Glomerular visceral epithelial cell (primary cell): ENCODE data around the gene TNFRSF17.
A peak's percentile ranks its signal among the peaks of the same experiment; 100 is the strongest.
"Not testable (repeated sequence)": the region's sequence is repeated elsewhere in the genome, so short reads cannot be mapped to it uniquely, and the experiment has no call there.

Experiments used
- DNase-seq: peaks from one replicate; pipeline ENCODE4 v3.0.0-alpha.2; 2016; ENCODE audit errors: extremely low spot score

The TNFRSF17 gene

GRCh38 chr16:11964761-11965551 is at the start of gene TNFRSF17:
Gene TNFRSF17 (plus strand): TSS chr16:11965210. CDS start chr16:11965325, 115 bp downstream.
- DNase-seq = no peak

- peak; percentile 97 for DNase-seq
Observed at GRCh38 chr16:11915644-11916523, 49.1 kb upstream of the TNFRSF17 start, which contains the start of gene GSPT1. Gene GSPT1 (minus strand): TSS chr16:11915956. CDS start chr16:11915720, 236 bp downstream.

- no peak for DNase-seq
Observed at GRCh38 chr16:11916524-11917285, 48.3 kb upstream of the TNFRSF17 start.

- not testable (repeated sequence) for DNase-seq
Observed at GRCh38 chr16:11924046-11924445, 41.0 kb upstream of the TNFRSF17 start.

- DNase-seq = not testable (repeated sequence)
Observed at GRCh38 chr16:11927350-11927749, 37.7 kb upstream of the TNFRSF17 start.

DNA sequence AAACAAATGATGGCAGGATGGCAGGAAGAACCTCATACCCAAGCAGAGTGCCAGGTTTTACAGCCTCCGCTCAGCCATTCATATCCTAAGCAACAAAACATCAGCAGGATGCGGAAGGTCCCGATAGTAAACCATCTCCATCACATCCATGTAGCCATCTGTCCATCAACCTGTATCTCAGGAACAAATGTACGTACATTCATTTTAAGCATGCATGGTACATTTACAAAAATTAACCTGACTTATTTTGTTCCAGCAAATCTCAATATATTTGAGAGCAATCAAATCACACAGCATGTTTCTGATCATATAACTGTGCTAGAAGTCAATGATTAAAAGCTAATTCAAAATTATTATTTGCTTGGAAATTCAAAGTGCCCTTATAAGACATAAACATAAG is 23.1 kb upstream of the TNFRSF17 start, which contains the start of gene NPIPB2:
Gene NPIPB2 (minus strand): TSS at position 101 of the 400 bp plus-strand sequence. CDS start 0 bp downstream, at position 101.
- DNase-seq = not testable (repeated sequence)

DNA sequence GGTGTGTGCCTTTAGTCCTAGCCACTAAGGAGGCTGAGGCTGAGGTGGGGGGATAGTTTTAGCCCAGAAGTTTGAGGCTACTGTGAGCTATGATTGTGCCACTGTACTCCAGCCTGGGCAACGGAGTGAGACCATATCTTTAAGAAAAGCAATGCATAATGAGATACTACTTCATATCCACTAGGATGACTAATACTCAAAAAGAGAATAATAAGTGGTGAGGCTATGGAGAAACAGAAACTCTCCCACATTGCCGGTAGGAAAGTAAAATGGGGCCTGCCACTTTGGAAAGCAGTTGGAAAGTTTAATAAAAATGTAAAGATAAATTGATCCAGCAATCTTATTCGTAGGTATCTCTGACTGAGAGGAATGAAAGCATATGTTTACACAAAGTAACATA is 18.6 kb upstream of the TNFRSF17 start:
- DNase-seq = peak; percentile 14

DNA sequence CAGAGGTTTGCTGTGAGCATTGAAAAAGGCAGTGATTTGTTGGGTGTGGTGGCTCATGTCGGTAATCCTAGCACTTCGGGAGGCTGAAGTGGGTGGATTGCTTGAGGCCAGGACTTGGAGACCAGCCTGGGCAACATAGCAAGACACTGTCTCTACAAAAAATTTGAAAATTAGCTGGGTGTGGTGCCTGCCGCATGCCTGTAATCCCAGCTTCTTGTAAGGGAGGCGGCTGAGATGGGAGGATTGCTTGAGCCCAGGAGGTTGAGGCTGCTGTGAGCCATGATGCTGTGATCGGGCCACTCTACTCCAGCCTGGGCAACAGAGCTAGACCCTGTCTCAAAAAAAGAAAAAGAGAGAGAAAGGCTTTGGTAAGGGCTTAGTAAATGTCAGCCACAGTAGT is 16.2 kb upstream of the TNFRSF17 start:
- no peak for DNase-seq

- DNase-seq = peak; percentile 40
Observed at GRCh38 chr16:11949527-11949926, 15.5 kb upstream of the TNFRSF17 start.

GRCh38 chr16:11950388-11950787 is 14.6 kb upstream of the TNFRSF17 start:
- no peak for DNase-seq

DNA sequence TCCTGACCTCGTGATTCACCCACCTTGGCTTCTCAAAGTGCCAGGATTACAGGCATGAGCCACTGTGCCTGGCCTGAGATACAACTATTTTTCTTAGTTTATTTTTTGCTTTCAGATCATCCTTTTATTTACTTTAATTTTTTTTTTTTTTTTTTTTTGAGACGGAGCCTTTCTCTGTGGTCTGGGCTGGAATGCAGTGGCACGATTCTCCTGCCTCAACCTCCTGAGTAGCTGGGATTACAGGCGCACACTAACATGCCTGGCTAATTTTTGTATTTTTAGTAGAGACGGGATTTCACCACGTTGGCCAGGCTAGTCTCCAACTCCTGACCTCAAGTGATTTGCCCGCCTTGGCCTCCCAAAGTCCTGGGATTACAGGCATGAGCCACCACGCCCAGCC is 11.4 kb upstream of the TNFRSF17 start:
- peak; percentile 34 for DNase-seq

- DNase-seq = peak; percentile 76
Observed at GRCh38 chr16:11955713-11956123, 9.3 kb upstream of the TNFRSF17 start.

GRCh38 chr16:11956558-11956957 is 8.5 kb upstream of the TNFRSF17 start:
- DNase-seq = no peak

GRCh38 chr16:11957591-11958395 is 7.2 kb upstream of the TNFRSF17 start:
- DNase-seq = no peak

DNA sequence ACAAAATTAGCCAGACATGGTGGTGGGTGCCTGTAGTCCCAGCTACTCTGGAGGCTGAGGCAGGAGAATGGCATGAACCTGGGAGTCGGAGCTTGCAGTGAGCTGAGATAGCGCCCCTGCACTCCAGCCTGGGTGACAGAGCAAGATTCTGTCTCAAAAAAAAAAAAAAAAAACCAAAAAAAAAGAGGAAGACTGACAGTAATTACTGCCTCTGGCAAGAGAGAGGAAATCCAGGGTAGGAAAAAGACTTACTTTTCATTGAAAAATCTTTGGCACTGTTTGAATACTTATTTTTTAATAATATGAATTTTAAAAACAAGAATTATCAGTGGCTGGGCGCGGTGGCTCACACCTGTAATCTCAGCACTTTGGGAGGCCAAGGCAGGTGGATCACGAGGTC is 2.6 kb upstream of the TNFRSF17 start:
- DNase-seq = not testable (repeated sequence)

DNA sequence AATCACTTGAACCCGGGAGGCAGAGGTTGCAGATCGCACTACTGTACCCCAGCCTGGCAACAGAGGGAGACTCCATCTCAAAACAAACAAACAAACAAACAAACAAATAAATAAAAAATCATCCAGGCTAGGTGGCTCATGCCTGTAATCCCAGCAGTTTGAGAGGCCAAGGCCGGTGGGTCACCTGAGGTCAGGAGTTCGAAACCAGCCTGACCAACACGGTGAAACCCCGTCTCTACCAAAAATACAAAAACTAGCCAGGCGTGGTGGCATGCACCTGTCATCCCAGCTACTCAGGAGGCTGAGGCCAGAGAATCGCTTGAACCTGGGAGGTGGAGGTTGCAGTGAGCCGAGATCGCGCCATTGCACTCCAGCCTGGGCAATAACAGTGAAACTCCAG is 2.0 kb upstream of the TNFRSF17 start:
- not testable (repeated sequence) for DNase-seq

GRCh38 chr16:11963706-11964105 is 1.3 kb upstream of the TNFRSF17 start:
- no peak for DNase-seq

GRCh38 chr16:11966173-11966572 is 1.2 kb downstream of the TNFRSF17 start:
- no peak for DNase-seq

- DNase-seq = no peak
Observed at GRCh38 chr16:11967195-11967911, 2.3 kb downstream of the TNFRSF17 start.

- no peak for DNase-seq
Observed at GRCh38 chr16:11968577-11968976, 3.6 kb downstream of the TNFRSF17 start.
